ENCODE measurements around the gene MRPS16. TPM values are rescaled to one million over a fixed set of nuclear protein-coding genes. Genes with fewer than 3 reads are reported as not detected.

Gene MRPS16
- total RNA-seq, 1 donor from 2014 or later: 106 TPM

DNA sequence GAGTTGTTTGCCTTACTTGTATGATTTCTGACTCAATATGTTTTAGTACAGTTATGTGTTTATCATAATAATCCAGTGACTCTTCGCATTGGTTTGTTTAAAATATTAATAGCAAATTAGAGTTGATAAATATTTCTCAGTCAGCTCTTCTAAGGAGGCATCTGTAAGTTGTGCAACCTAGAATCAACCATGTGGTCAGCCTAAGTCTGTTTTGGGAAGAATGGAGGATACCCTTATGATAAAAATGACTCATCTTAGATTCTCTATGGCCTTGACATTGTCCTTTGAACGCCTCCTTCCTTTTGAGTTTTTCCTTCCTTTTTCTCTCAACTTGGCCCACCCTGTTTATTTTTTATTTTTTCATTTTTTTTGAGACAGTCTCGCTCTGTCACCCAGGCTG is 24.2 kb downstream of the MRPS16 start:
- no peaks in the 10 kb centered on the region for H3K27me3 Mint-ChIP-seq (ENCODE audit: low read depth)
- TF ChIP-seq, protein P1, sequence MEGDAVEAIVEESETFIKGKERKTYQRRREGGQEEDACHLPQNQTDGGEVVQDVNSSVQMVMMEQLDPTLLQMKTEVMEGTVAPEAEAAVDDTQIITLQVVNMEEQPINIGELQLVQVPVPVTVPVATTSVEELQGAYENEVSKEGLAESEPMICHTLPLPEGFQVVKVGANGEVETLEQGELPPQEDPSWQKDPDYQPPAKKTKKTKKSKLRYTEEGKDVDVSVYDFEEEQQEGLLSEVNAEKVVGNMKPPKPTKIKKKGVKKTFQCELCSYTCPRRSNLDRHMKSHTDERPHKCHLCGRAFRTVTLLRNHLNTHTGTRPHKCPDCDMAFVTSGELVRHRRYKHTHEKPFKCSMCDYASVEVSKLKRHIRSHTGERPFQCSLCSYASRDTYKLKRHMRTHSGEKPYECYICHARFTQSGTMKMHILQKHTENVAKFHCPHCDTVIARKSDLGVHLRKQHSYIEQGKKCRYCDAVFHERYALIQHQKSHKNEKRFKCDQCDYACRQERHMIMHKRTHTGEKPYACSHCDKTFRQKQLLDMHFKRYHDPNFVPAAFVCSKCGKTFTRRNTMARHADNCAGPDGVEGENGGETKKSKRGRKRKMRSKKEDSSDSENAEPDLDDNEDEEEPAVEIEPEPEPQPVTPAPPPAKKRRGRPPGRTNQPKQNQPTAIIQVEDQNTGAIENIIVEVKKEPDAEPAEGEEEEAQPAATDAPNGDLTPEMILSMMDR (conservative IDR thresholded peaks at IDR 0.05): no peak
- no peaks in the 10 kb centered on the region for H3K4me1 Mint-ChIP-seq
- no peak for DNase-seq (ENCODE audit: low read depth, low spot score)
- no peaks in the 10 kb centered on the region for H3K9me3 Mint-ChIP-seq
- no peak overlapping the region for H3K27ac Mint-ChIP-seq (ENCODE audit: unreplicated experiment)
- H3K4me3 Mint-ChIP-seq: no peak overlapping the region
- peaks cover 7% of the 10 kb centered on the region for H3K36me3 Mint-ChIP-seq (ENCODE audit: low read depth)

DNA sequence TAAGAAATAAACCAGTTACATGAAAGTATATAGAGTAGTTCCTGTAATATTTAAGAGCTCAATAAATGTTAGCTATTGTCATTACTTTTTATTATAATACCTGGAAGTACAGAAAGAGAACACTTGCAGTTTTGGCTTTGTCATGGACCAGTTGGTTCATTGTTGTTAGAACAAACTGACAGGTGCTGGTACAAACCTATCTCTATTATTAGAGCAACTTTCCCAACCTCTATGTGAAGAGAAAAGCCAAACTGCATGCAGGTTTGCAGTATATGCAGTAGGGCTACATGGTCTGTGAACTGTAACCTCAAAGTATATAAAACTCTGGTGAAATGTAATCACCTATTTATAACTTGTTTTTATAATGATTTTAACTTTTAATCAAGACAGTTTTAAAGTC is 25.8 kb downstream of the MRPS16 start:
- TF ChIP-seq, protein P1 (conservative IDR thresholded peaks at IDR 0.05): no peak
- no peaks in the 10 kb centered on the region for H3K9me3 Mint-ChIP-seq
- no peak overlapping the region for H3K27ac Mint-ChIP-seq (ENCODE audit: unreplicated experiment)
- no peak overlapping the region for H3K4me3 Mint-ChIP-seq
- DNase-seq (ENCODE audit: low read depth, low spot score): no peak
- H3K27me3 Mint-ChIP-seq (ENCODE audit: low read depth): no peaks in the 10 kb centered on the region
- peaks cover 4% of the 10 kb centered on the region for H3K36me3 Mint-ChIP-seq (ENCODE audit: low read depth)
- no peaks in the 10 kb centered on the region for H3K4me1 Mint-ChIP-seq

DNA sequence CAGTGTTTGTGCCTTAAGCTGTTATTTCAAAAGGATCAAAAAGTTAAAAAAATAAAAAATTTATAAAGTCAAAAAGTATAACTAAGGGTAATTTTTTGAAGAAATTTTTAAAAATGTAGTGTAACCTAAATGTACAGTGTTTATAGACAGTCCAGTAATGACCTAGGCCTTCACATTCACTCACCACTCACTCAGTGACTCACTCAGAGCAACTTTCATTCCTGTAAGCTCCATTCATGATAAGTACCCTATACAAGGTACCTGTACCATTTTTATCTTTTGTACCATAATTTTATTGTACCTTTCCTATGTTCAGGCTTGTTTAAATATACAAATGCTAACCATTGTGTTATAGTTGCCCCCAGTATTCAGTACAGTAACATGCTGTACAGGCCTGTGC is 26.9 kb downstream of the MRPS16 start:
- no peaks in the 10 kb centered on the region for H3K9me3 Mint-ChIP-seq
- H3K27ac Mint-ChIP-seq (ENCODE audit: unreplicated experiment): no peak overlapping the region
- TF ChIP-seq, protein P1 (conservative IDR thresholded peaks at IDR 0.05): no peak
- H3K4me3 Mint-ChIP-seq: no peak overlapping the region
- no peaks in the 10 kb centered on the region for H3K27me3 Mint-ChIP-seq (ENCODE audit: low read depth)
- H3K36me3 Mint-ChIP-seq (ENCODE audit: low read depth): peaks cover 4% of the 10 kb centered on the region
- H3K4me1 Mint-ChIP-seq: no peaks in the 10 kb centered on the region
- DNase-seq (ENCODE audit: low read depth, low spot score): no peak

DNA sequence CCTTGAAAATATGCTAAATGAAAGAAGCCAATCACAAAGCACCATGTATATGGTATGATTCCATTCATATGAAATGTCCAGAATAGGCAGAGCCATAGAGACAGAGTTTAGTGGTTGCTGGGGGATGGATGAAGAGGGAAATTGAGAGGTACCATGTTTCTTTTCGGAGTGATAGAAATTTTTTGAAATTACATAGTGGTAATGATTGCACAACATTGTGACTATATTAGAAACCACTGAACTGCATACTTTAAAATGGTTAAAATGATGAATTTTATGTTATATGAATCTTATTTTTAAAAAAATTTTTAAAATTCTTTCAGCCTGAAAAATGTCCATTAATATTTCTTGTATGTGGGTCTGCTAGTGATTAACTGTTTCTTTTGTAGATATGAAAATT is 31.5 kb downstream of the MRPS16 start:
- Mint-ChIP-seq H3K4me1 (no peaks in the 10 kb centered on the region), H3K27ac (ENCODE audit: unreplicated experiment) (no peak overlapping the region), H3K36me3 (ENCODE audit: low read depth) (peaks cover 24% of the 10 kb centered on the region), H3K4me3 (no peak overlapping the region), H3K9me3 (no peaks in the 10 kb centered on the region), H3K27me3 (ENCODE audit: low read depth) (no peaks in the 10 kb centered on the region)
- DNase-seq (ENCODE audit: low read depth, low spot score): no peak
- TF ChIP-seq, protein P1 (conservative IDR thresholded peaks at IDR 0.05): no peak

DNA sequence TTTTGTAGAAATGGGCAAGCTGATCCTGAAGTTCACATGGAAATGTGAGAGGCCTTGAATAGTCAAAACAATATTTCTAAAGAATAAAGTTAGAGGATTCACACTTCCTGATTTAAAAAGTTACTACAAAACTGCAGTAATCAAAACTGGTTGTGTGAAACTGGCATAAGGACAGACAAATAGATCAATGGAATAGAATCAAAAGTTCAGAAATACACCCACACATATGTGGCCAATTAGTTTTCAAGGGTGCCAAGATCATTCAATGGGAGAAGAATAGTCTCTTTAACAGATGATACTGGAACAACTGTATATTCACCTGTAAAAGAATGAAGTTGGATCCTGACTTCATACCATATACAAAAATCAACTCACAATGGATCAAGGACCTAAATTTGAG is 33.1 kb downstream of the MRPS16 start:
- no peaks in the 10 kb centered on the region for H3K9me3 Mint-ChIP-seq
- DNase-seq (ENCODE audit: low read depth, low spot score): no peak
- H3K4me1 Mint-ChIP-seq: no peaks in the 10 kb centered on the region
- no peak overlapping the region for H3K27ac Mint-ChIP-seq (ENCODE audit: unreplicated experiment)
- no peaks in the 10 kb centered on the region for H3K27me3 Mint-ChIP-seq (ENCODE audit: low read depth)
- no peak overlapping the region for H3K4me3 Mint-ChIP-seq
- peaks cover 29% of the 10 kb centered on the region for H3K36me3 Mint-ChIP-seq (ENCODE audit: low read depth)
- TF ChIP-seq, protein P1 (conservative IDR thresholded peaks at IDR 0.05): no peak

Measured in neural crest cell (in vitro differentiated cells).